Measurements from ENCODE around the gene NOSTRIN.

GRCh38 chr2:168890006-168890782, 87.8 kb downstream of the NOSTRIN start, which contains the start of gene SPC25:
- TF ChIP-seq EZH2 (IDR thresholded peaks at IDR 0.05; ENCODE audit: insufficient read depth, poor library complexity, severe bottlenecking) (no peak), EZH2phosphoT487 (IDR thresholded peaks at IDR 0.05; ENCODE audit: insufficient read depth, low read depth) (no peak)

All from GM23248 (cell line).